ENCODE results near the gene CRYGC. TPM values are rescaled to one million over a fixed set of nuclear protein-coding genes. Genes with fewer than 3 reads are reported as not detected.

The CRYGC gene
- not detected for total RNA-seq (2013)
- not detected for polyA plus RNA-seq
- not detected in 2 replicates for polyA minus RNA-seq
- 0 to 0.15 (median 0) reads per million in 11 experiments for total RNA-seq

- H3K9me3 ChIP-seq (replicated peaks in 1 of 2; ENCODE audit: control insufficient read depth in 1 of 2, insufficient read depth in 1 of 2, low read length in 2 of 2), result no peaks in the 10 kb centered on the region
- 94% methylated on average over 9 of the region's 19 CpGs for WGBS (ENCODE audit: insufficient coverage)
Measured at GRCh38 chr2:208129744-208130711, at the start of gene CRYGC. CRYGC (minus strand) TSS chr2:208129828; CDS start chr2:208129792, 36 bp downstream.

More at GRCh38 chr2:208129744-208130711, at the start of gene CRYGC:
- Histone ChIP-seq H2AFZ (ENCODE audit: insufficient read depth, low read depth, low read length, poor library complexity, severe bottlenecking) (no peak within 1 kb of the TSS), H3K4me1 (ENCODE audit: control insufficient read depth in 1 of 2, insufficient read depth in 2 of 2, low read length in 2 of 2) (peaks cover 3 to 5% of the 10 kb centered on the region in 2 donors), H3K9ac (ENCODE audit: insufficient read depth, low read length, poor library complexity, severe bottlenecking) (no peak within 1 kb of the TSS), H4K20me1 (ENCODE audit: insufficient read depth, low read length) (no peaks in the 10 kb centered on the region), H3K4me3 (replicated peaks in 1 of 3; ENCODE audit: low read depth in 2 of 3, low read length in 3 of 3) (no peak within 1 kb of the TSS), H3K27ac (ENCODE audit: low read depth in 1 of 2, low read length in 2 of 2) (no peak within 1 kb of the TSS), H3K27me3 (ENCODE audit: control insufficient read depth in 2 of 2, insufficient read depth in 2 of 2, low read length in 2 of 2) (no peaks in the 10 kb centered on the region), H3K79me2 (ENCODE audit: insufficient read depth, low read length) (no peaks in the 10 kb centered on the region), H3K36me3 (replicated peaks in 1 of 2; ENCODE audit: control insufficient read depth in 1 of 2, insufficient read depth in 2 of 2, low read length in 2 of 2) (no peaks in the 10 kb centered on the region), H3K4me2 (replicated peaks; ENCODE audit: extremely low read depth, low read length, poor library complexity, severe bottlenecking) (no peak within 1 kb of the TSS)
- Mint-ChIP-seq H3K4me3 (no peak within 1 kb of the TSS), H3K27me3 (ENCODE audit: low read depth in 3 of 3) (peaks cover 3 to 5% (median 4%) of the 10 kb centered on the region in 3 donors), H3K27ac (peak within 1 kb of the TSS in 1 of 7 donors; percentile 30), H3K9me3 (peaks cover 0 to 6% (median 0%) of the 10 kb centered on the region in 7 donors), H3K4me1 (peaks cover 8% of the 10 kb centered on the region), H3K36me3 (peaks cover 0 to 1% of the 10 kb centered on the region in 2 donors)
- intact Hi-C loops (cut with micrococcal nuclease), result no loop called here
- DNase-seq, result no peak
- no peak for TF ChIP-seq CTCF (IDR thresholded peaks at IDR 0.05)
